GM19452 (cell line): ENCODE results near the gene SH3BP2.
A peak's percentile ranks its signal among the peaks of the same experiment; 100 is the strongest.

ENCODE experiments used
- ATAC-seq: cut with Tn5 transposase; IDR thresholded peaks from one replicate; pipeline ENCODE4 v1.9.1; 2021; ENCODE audit not compliant: unreplicated experiment

Gene SH3BP2

DNA sequence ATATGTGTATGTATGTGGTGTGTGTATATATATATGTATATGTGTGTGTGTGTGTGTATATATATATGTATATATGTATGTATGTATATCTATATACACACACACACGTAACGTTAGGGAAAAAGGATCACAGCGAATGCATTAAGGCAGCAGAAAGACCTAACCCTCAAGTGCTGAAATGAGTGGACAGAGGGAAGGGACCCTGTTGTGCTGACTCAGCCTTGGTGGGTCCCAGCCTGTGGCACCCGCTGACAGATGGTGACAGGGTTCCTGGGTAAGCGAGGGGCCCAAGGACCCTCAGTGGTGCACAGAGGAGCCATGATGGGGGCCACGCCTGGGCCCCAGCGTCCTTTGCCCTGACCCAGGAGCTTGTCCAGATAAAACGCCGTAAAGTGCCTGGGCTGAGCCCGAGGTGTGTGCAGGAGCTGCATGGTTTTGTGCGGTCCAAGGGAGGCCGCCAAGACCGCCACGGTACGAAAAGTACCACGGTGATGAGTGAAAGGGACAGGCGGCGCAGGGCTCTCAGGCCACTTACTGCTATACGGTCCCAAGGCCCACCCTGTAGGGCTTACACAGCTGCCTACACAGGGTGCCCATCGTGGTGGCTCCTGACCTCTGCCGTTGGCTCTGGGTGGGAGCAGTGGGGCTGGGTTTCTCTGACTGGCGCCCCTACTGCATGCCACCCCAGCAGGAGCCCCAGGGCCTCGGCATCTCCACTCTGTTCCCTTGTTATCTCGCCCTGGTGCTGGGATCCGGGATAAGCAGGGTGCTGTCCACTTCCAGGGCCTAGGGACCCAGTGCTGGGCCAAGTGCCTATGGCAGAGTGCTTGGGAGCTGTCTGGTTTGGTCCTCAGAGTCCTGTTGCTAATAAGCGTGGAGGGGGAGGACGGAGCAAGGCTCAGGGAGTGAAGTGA is 10.0 kb downstream of the SH3BP2 start:
- no peak for ATAC-seq

- ATAC-seq = no peak
Observed at GRCh38 chr4:2803624-2804448, 11.0 kb downstream of the SH3BP2 start.

GRCh38 chr4:2804449-2804972 is 11.6 kb downstream of the SH3BP2 start:
- no peak for ATAC-seq

GRCh38 chr4:2804973-2805501 is 12.2 kb downstream of the SH3BP2 start:
- ATAC-seq = no peak

DNA sequence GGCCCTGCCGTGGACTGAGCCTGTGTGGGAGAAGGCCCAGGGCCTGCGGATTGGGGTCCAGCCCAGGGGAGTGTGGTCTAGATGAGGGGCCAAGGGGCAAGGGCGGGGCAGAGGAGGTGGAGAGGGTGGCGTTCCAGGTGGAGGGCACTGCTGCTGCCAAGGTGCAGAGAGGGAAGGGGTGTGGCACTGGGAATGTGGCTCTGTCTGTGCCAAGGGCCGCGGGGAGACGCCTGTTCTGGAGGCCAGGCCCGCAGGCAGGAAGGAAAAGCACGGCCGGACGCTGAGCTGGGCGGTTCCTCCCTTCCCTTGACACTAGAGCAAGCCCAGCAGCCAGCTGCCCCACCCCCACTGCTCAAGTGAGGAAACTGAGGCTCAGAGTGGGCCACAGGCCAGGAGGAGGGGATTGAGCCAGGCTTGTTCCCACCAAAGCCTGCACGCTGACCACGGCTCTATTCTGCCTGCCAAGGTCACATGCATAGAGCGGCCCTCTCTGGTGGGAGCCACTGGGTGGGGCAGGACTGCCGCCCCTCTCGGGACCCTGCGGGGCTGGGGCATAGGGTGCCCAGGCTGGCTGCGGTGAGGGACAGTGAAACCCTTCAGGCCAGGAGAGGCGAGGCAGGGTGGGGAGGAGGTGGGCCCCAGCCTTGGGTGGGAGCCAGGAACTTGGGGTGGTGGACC is 13.0 kb downstream of the SH3BP2 start:
- ATAC-seq = no peak

DNA sequence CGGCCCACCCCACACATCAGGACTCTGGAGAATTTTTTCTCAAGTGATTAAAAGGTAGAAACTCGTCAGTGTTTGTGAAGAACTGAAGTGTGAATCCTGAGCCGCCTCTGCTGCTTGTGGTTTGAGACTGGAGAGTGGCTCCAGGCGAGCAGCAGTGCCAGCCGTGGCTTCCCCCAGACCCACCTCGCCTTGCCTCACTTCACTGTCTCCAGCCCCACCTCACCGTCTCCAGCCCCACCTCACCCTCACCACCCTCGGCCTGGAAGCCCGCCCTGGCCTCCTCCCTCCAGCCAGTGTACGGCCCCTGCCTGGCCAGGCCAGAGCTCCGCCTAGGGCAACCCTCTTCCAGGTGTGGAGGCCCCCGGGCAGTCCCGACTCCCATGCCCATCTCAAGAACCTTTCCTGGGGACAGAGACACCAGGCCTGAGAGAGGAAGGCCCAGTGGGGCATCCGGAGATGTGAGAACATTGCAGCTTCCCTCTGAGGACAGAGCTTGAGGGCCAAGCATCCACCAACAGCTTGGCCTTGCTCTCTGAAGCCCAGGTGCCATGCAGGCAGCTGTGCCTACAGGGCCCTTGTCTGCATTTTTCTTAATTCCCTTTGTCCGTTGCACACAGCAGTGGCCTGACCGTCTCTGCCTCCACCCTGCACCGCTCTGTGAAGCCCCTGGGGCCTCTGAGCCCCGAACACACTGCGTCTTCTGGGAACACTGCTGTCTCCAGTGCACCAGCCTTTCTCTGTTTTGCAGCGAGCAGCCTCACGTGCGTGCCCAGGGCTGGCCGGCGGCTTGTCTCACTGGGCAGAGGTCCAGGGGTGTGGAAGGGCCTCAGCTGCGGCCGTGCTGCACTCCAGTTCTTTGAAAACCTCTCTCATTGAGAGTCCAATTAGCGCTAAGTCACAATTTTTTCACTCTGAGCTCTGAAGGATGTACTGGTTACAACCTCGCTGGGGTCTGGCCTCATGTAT is 13.8 kb downstream of the SH3BP2 start:
- ATAC-seq = no peak

DNA sequence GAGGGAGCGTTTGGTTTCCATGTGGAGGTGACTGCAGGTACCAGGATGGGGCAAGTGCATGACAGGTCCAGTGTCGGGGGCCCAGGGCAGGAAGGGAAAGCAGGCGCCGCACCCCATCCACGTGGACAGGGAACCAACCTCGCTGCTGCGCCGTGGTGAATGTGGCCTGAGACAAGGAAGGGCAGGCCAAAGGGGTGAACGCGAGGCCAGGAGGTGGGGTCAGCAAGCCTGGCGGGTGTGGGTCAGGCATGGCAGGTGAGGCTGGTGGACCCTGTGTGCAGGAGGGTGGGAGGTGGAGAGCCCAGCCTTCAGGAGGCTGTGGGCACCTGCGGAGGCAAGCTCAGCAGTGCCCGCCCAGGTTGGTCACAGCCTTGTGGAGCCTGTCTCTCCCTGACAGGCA is 14.7 kb downstream of the SH3BP2 start:
- no peak for ATAC-seq

GRCh38 chr4:2808001-2808400 is 15.1 kb downstream of the SH3BP2 start:
- no peak for ATAC-seq

- no peak for ATAC-seq
Observed at GRCh38 chr4:2809610-2810180, 16.8 kb downstream of the SH3BP2 start.

GRCh38 chr4:2810388-2810787 is 17.5 kb downstream of the SH3BP2 start:
- ATAC-seq = no peak

GRCh38 chr4:2811830-2812611 is 19.1 kb downstream of the SH3BP2 start:
- peak; percentile 73 for ATAC-seq

GRCh38 chr4:2812612-2813354 is 19.9 kb downstream of the SH3BP2 start:
- no peak for ATAC-seq

GRCh38 chr4:2813446-2814405 is 20.8 kb downstream of the SH3BP2 start:
- no peak for ATAC-seq

DNA sequence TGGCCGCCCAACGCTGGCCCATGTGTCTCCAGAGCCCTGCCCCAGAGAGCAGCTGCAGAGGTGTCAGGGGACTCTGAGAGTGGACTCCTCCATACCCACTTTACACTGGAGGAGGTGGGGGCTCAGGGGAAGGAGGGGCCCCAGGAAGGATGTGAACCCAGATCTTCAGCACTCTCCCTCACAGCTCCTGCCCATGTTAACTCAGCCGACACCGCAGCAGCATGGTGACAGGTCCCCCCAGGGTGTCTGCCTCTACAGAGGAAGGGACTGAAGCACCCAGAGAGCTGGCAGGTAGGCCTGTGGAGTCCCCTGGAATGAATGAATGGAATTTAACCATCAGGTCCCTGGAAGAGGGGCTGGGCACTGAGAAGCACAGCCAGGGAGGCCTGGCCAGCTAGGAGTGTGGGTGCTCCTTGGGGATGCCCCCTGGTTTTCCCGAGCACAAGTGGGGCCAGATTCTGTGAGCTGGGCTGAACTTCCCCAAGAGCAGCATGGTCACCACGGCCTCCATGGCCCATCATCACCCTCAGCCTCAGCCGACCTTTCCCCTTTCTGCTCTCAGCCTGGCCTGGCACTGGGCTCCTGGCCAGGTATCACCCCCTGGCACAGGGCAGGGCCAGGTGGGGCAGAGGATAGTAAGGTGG is 21.9 kb downstream of the SH3BP2 start:
- ATAC-seq = no peak

- no peak for ATAC-seq
Observed at GRCh38 chr4:2816401-2816954, 23.6 kb downstream of the SH3BP2 start.

DNA sequence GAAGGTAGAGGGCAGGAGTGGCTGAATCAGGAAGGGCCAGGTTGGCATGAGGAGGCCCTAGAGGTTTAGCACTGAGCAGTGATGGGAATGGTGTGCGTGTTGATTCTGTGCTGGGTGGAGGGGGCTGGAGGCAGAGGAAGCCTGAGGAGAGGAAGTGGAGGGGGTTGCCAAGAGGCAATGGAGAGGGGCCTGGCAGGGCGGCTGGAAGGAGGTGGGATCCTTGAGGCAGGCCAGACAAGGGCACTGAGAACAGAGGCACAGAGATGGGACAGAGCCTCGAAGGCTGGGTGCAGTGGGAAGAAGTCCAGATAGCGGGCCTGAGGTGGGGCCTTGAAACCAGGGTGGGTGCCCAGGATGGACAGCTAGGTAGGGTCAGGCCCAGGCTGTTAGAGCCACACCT is 24.3 kb downstream of the SH3BP2 start:
- no peak for ATAC-seq
